HepG2 (cell line): Measurements from ENCODE around the gene ZNF212. TPM values are rescaled to one million over a fixed set of nuclear protein-coding genes. Genes with fewer than 3 reads are reported as not detected.

Source experiments
- CEBPB ChIP-seq: IDR thresholded peaks from 2 replicates; pipeline ENCODE4 v1.6.1; 2011; ENCODE audit warnings: low read depth, low read length, improper control_type of control experiment, borderline replicate concordance
- DDIT3 ChIP-seq: sonication (generic); formaldehyde crosslinking; IDR thresholded peaks from 2 replicates; pipeline ENCODE4 v1.4.0; 2020; ENCODE audit warnings: mild to moderate bottlenecking, missing genetic modification reagents
- GPN1 ChIP-seq: sonication (generic); formaldehyde crosslinking; IDR thresholded peaks from 2 replicates; pipeline ENCODE4 v1.5.1; 2020; ENCODE audit warnings: missing genetic modification reagents, borderline replicate concordance
- MTA1 ChIP-seq: sonication (generic); formaldehyde crosslinking; IDR thresholded peaks from 2 replicates; pipeline ENCODE4 v1.4.0; 2020; ENCODE audit warnings: missing genetic modification reagents, mild to moderate bottlenecking, borderline replicate concordance
- NAIF1 ChIP-seq: sonication (generic); formaldehyde crosslinking; IDR thresholded peaks from 2 replicates; pipeline ENCODE4 v1.5.0; 2020; ENCODE audit warnings: mild to moderate bottlenecking, missing genetic modification reagents, borderline replicate concordance
- RARA ChIP-seq: IDR thresholded peaks from 2 replicates; pipeline ENCODE4 v1.6.1; 2016; ENCODE audit warnings: missing genetic modification reagents, missing compliant biosample characterization
- RELA ChIP-seq: sonication (generic); formaldehyde crosslinking; IDR thresholded peaks from 2 replicates; pipeline ENCODE4 v1.4.0; 2020; ENCODE audit warnings: missing genetic modification reagents
- SMC3 ChIP-seq: IDR thresholded peaks from 2 replicates; pipeline ENCODE4 v1.6.1; 2011; ENCODE audit warnings: low read length, improper control_type of control experiment
- SNRNP70 ChIP-seq: fragments of 200-400 bp; formaldehyde crosslinking; IDR thresholded peaks from 2 replicates; pipeline ENCODE4 v1.6.1; 2017; ENCODE audit warnings: mild to moderate bottlenecking, low read depth, low read length, moderate library complexity
- YEATS4 ChIP-seq: sonication (generic); formaldehyde crosslinking; IDR thresholded peaks from 2 replicates; pipeline ENCODE4 v1.4.0; 2020; ENCODE audit warnings: missing genetic modification reagents, borderline replicate concordance
- ZBTB46 ChIP-seq: sonication (generic); formaldehyde crosslinking; IDR thresholded peaks from 2 replicates; pipeline ENCODE4 v1.4.0; 2020; ENCODE audit warnings: mild to moderate bottlenecking, missing genetic modification reagents, borderline replicate concordance
- ZNF10 ChIP-seq: sonication (generic); formaldehyde crosslinking; IDR thresholded peaks from 2 replicates; pipeline ENCODE4 v1.4.0; 2020; ENCODE audit warnings: mild to moderate bottlenecking, low read depth, missing genetic modification reagents, borderline replicate concordance
- ZNF160 ChIP-seq: sonication (generic); formaldehyde crosslinking; IDR thresholded peaks from 2 replicates; pipeline ENCODE4 v1.8.0; 2022; ENCODE audit warnings: mild to moderate bottlenecking, inconsistent platforms, missing genetic modification reagents
- ZNF20 ChIP-seq: sonication (generic); formaldehyde crosslinking; IDR thresholded peaks from 2 replicates; pipeline ENCODE4 v1.4.0; 2020; ENCODE audit warnings: mild to moderate bottlenecking, moderate library complexity, missing genetic modification reagents
- ZNF674 ChIP-seq: sonication (generic); formaldehyde crosslinking; IDR thresholded peaks from 2 replicates; pipeline ENCODE4 v1.5.0; 2020; ENCODE audit warnings: low read depth, mild to moderate bottlenecking, missing genetic modification reagents
- ZNF768 ChIP-seq: sonication (generic); formaldehyde crosslinking; IDR thresholded peaks from 2 replicates; pipeline ENCODE4 v1.4.0; 2020; ENCODE audit warnings: missing genetic modification reagents
- ZSCAN22 ChIP-seq: sonication (generic); formaldehyde crosslinking; IDR thresholded peaks from 2 replicates; pipeline ENCODE4 v1.4.0; 2020; ENCODE audit warnings: mild to moderate bottlenecking, missing genetic modification reagents
- polyA plus RNA-seq, 8 experiments: library from polyadenylated mRNA; depleted of rRNA in 3 of 8; stranded (reverse) in 7 of 8; unstranded in 1 of 8; fragments of >200 nt; fragmentation: Illumina TruSeq in 4 of 8; extraction: Trizol in 4 of 8; gene quantifications; 2 replicates each; pipeline versions ENCODE4 v1.2.1 to v1.2.3, GENCODE V29; 2011 to 2016; ENCODE audit warnings: low read depth in 4 of 8, missing spikeins in 1 of 8, mixed read lengths in 1 of 8; ENCODE audit not compliant: insufficient read depth in 1 of 8
- total RNA-seq, 5 experiments: library from RNA; depleted of rRNA; stranded (reverse); fragments of >200 nt; fragmentation: Illumina TruSeq; extraction: Trizol; gene quantifications; 2 replicates each; pipeline ENCODE4 v1.2.3, GENCODE V29; 2016; ENCODE audit warnings: low read depth in 1 of 5
- TF ChIP-seq, protein P1 (sequence below): sonication (generic); formaldehyde crosslinking; IDR thresholded peaks from 2 replicates; pipeline ENCODE4 v1.5.1; 2020; ENCODE audit warnings: missing genetic modification reagents, mild to moderate bottlenecking, borderline replicate concordance
- TF ChIP-seq, protein P2 (sequence below): sonication (generic); formaldehyde crosslinking; IDR thresholded peaks from 2 replicates; pipeline ENCODE4 v1.4.0; 2020; ENCODE audit warnings: missing genetic modification reagents

ZNF212 gene
- total and polyA plus RNA-seq, 2 of the 13 experiments (the other 11 are each of a cell fraction or from before 2014, with no cell fraction given): 2.6 to 3.8 TPM

DNA sequence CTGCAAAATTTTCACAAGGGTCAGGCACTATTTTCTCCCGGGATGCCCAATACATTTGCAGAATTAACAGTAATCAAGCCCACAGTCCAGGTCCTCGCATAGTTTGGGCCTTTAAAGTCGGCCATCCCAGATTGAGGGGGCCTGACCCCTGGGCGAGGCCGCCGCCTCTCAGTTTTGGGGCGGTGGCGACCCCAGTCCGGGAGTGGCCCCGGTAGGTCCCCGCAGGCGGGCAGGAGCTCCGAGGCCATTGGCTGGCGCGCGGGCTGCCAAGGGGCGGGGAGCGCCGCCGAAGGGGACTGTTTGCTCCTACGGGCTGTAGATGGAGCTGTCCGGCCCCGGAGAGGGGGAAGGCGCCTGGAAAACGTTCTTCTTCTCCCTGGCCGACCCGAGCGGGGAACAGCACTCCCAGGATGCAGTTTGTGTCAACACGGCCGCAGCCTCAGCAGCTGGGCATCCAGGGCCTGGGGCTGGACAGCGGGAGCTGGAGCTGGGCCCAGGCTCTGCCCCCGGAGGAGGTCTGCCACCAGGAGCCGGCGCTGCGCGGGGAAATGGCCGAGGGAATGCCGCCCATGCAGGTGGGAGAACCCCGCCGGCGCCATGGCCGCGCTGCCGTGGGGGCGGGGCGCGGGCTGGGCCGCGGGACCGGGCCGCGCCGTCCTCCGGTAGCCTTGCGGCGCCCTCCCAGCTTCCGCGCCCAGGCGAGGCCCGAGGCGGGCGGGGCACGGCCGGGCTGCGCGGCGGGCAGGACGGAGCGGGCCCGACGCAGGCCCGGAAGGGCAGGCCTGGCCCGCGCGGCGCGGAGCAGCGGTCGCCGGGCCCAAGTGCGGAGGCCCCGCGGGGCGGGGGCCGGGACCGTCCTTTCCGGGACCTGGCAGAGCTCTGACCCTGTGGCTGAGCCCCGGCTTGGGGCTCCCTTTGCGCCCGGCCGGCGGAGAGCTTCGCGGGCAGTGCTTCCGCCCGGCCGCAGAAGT is 44.0 kb upstream of the ZNF212 start, which contains the start of gene ZNF282 (continued):
- no peak for TF ChIP-seq ZBTB46
- TF ChIP-seq RARA (CRISPR knock-in tag): no peak
- TF ChIP-seq ZNF160 (CRISPR knock-in tag): 0 out of 2 replicates have a peak, but pooled peaks have one; percentile 35
- peak; percentile 56; the same call in 1 of the 2 replicates for TF ChIP-seq ZNF768
- no peak for TF ChIP-seq CEBPB
- TF ChIP-seq SMC3: no peak
- TF ChIP-seq ZNF20 (CRISPR knock-in tag): peak; percentile 45; the same call in 1 of the 2 replicates
- TF ChIP-seq DDIT3 (CRISPR knock-in tag): no peak
- TF ChIP-seq GPN1 (CRISPR knock-in tag): no peak
- TF ChIP-seq, protein P1, sequence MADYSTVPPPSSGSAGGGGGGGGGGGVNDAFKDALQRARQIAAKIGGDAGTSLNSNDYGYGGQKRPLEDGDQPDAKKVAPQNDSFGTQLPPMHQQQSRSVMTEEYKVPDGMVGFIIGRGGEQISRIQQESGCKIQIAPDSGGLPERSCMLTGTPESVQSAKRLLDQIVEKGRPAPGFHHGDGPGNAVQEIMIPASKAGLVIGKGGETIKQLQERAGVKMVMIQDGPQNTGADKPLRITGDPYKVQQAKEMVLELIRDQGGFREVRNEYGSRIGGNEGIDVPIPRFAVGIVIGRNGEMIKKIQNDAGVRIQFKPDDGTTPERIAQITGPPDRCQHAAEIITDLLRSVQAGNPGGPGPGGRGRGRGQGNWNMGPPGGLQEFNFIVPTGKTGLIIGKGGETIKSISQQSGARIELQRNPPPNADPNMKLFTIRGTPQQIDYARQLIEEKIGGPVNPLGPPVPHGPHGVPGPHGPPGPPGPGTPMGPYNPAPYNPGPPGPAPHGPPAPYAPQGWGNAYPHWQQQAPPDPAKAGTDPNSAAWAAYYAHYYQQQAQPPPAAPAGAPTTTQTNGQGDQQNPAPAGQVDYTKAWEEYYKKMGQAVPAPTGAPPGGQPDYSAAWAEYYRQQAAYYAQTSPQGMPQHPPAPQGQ (CRISPR knock-in tag): no peak
- TF ChIP-seq ZNF674 (CRISPR knock-in tag): no peak
- 0 out of 2 replicates have a peak, but pooled peaks have one; percentile 70 for TF ChIP-seq RELA (CRISPR knock-in tag)
- no peak for TF ChIP-seq SNRNP70
- TF ChIP-seq, protein P2, sequence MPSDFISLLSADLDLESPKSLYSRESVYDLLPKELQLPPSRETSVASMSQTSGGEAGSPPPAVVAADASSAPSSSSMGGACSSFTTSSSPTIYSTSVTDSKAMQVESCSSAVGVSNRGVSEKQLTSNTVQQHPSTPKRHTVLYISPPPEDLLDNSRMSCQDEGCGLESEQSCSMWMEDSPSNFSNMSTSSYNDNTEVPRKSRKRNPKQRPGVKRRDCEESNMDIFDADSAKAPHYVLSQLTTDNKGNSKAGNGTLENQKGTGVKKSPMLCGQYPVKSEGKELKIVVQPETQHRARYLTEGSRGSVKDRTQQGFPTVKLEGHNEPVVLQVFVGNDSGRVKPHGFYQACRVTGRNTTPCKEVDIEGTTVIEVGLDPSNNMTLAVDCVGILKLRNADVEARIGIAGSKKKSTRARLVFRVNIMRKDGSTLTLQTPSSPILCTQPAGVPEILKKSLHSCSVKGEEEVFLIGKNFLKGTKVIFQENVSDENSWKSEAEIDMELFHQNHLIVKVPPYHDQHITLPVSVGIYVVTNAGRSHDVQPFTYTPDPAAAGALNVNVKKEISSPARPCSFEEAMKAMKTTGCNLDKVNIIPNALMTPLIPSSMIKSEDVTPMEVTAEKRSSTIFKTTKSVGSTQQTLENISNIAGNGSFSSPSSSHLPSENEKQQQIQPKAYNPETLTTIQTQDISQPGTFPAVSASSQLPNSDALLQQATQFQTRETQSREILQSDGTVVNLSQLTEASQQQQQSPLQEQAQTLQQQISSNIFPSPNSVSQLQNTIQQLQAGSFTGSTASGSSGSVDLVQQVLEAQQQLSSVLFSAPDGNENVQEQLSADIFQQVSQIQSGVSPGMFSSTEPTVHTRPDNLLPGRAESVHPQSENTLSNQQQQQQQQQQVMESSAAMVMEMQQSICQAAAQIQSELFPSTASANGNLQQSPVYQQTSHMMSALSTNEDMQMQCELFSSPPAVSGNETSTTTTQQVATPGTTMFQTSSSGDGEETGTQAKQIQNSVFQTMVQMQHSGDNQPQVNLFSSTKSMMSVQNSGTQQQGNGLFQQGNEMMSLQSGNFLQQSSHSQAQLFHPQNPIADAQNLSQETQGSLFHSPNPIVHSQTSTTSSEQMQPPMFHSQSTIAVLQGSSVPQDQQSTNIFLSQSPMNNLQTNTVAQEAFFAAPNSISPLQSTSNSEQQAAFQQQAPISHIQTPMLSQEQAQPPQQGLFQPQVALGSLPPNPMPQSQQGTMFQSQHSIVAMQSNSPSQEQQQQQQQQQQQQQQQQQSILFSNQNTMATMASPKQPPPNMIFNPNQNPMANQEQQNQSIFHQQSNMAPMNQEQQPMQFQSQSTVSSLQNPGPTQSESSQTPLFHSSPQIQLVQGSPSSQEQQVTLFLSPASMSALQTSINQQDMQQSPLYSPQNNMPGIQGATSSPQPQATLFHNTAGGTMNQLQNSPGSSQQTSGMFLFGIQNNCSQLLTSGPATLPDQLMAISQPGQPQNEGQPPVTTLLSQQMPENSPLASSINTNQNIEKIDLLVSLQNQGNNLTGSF: no peak
- TF ChIP-seq NAIF1: no peak
- TF ChIP-seq ZNF10: no peak
- no peak for TF ChIP-seq ZSCAN22 (CRISPR knock-in tag)
- peak; percentile 57; the same call in 1 of the 2 replicates for TF ChIP-seq MTA1
- TF ChIP-seq YEATS4 (CRISPR knock-in tag): peak; percentile 76
